ENCODE measurements around the gene NTN4.
A peak's percentile ranks its signal among the peaks of the same experiment; 100 is the strongest.

Gene NTN4

DNA sequence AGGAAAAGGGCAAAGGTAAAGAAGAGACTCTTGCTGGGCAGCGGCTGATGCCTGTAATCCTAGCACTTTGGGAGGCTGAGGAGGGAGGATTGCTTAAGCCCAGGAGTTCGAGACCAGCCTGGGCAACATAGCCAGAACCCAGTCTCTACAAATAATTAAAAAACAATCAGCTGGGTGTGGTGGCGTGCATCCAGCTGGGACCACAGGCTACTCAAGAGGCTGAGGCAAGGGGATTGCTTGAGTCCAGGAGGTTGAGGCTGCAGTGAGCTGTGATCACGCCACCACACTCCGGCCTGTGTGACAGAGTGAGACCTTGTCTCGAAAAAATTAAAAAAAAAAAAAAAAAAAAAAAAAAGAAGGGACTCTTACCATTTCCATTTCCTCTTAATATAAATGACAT is 138.9 kb downstream of the NTN4 start:
- DNase-seq, result no peak

GRCh38 chr12:95648990-95649791 is 141.4 kb downstream of the NTN4 start:
- DNase-seq, result no peak

DNA sequence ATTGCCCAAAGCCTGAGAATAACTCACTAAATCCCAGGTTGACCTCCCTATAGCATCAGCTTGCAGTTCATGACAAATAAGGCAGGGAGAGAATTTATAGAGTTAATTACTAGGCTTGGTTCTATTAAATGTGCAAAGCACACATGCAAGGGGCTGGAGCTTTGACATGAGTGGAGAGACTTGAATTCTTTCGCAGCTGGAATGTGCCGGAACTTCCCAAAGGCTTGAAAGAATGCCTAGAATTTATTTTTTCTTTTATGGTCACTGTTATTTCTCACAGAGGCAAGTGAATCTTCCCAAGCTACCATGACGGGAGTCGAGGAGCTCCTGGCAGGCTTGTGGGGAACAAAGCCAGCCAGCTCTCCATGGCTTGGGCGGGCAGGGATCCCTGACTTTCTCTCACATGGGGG is 143.8 kb downstream of the NTN4 start:
- DNase-seq, result peak; percentile 35

DNA sequence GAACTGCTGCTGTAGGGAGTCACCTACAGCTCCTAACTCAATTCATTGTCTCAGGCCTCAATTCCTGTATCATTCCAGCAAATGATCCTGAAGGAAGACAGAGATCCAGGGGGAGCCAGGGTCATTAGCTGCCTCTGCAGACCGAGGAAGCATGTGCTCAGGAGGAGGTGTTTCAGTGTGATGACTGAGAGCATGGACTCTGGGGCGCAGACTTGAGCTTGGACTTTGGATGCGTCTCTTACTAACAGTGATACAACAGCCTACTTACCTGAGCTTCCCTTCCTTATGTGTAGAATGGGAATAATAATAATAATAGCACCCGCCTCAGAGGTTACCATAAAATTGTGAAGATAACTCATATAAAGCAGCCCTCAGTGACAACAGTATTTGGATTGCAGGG is 147.3 kb downstream of the NTN4 start:
- DNase-seq, result no peak

GRCh38 chr12:95642583-95642982 is 148.0 kb downstream of the NTN4 start:
- DNase-seq, result no peak

DNA sequence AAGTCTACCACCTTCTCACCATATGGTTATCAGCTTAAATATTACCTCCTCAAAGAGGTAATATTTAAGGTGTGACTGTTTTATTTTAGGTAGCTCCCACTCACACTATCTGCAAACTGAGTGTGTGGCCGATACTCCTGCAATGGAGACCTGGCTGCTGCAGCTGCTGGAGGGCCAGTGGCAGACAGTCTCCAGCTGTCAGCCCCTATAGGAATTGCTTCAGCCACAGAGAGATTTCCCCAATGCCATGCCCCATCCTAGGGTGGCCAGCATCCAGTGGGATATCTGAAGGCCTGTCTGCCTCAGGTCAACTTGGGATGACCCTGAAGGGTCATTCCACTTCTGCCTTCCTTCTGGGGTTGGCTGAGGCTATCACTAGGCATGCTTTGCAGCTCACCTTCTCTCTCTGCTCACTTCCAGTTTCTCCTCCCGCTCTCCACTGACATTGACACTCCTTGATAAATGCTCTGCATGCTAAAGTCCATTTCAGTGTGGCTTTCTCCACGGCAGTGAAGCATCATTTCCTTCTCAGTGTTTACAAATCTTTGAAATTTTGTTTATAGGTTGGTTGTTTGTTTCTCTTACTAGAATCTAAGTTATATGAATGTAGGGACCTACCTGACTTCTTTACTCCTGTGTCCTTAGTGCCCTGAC is 149.1 kb downstream of the NTN4 start:
- no peak for DNase-seq

DNA sequence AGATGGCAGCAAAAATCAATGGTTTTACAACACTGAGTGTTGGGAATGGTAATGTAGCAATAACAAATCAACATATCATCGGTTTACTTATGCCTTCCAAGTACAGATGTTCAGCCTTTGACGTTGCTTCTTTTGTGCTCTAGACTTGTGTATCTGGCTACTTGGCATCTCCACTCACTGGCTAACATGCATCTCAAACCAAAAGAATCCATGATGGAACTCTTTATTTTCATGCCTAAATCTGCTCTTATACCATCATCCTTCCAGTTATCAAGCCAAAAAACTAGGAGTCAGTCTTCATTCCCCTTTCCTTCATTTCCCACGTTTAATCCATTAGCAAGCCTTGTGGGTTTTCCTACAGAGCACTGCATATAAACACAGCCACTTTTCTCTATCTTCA is 150.0 kb downstream of the NTN4 start:
- no peak for DNase-seq

DNA sequence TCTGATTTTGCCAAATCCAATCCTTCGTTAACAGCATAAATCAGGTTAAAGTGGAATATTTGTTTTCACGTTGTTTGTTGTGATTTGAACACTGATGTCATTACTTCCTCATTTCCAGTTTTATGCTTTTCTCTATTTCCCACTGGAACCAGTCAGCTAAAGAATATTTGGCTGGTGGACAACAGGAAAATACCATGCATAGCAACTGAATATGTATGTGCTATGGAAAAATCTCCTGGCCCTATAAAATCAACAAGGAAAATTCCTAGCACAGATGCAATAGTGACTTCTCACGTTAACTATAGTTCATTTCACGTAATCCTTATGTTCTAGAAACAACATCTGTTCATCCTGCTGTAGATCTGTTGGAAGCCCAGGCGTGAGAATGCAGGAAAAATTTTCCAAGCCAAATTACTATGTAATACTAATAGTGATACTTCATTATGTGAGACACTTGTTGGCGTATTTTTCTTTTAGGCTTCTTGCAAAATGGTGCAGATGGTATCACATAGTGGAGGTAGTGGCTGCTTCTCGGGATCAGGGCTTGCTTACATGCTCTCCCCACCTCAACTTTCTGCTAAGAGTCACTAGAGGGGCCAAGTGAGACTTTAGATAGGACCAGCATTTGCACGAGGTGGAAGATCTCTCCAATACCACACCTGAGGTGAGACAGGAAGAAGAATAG is 153.0 kb downstream of the NTN4 start:
- peak; percentile 52 for DNase-seq

GRCh38 chr12:95637010-95637409 is 153.6 kb downstream of the NTN4 start:
- no peak for DNase-seq

- DNase-seq, result no peak
These were observed 155.6 kb downstream of the NTN4 start for GRCh38 chr12:95634622-95635621.

DNA sequence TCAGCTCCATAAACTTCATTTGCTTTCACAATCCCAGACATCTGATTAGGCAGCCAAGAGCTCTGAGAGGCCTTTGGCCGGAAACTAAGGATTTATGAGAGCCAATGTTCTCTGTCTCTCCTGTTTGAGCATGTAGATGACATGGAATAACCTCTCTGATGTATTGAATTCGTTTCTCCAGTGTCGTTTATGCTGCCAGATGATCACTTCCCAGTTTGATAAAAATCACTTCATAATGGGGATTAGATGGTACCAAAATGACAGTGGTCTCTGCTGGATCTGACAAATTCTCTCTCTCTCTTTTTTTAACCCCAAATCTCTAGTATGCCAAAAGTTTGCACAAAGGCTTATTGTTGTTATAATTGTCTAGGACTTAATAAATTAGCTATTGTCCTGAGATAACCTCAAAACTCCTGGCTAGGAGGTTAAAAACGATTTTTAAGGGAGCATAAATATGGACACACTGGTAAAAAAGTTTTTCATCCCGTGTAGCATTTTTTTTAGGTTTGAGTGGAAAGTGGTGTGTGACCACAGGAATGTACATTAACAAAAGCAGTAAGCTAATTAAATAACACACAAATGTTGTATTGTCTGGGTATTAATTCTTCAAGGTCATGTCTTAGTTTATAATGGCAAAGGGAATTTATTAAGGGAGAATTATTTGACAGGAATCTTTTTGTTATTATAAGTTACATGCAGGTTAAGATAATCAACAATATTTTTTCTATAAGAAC is 156.7 kb downstream of the NTN4 start:
- DNase-seq, result no peak

DNA sequence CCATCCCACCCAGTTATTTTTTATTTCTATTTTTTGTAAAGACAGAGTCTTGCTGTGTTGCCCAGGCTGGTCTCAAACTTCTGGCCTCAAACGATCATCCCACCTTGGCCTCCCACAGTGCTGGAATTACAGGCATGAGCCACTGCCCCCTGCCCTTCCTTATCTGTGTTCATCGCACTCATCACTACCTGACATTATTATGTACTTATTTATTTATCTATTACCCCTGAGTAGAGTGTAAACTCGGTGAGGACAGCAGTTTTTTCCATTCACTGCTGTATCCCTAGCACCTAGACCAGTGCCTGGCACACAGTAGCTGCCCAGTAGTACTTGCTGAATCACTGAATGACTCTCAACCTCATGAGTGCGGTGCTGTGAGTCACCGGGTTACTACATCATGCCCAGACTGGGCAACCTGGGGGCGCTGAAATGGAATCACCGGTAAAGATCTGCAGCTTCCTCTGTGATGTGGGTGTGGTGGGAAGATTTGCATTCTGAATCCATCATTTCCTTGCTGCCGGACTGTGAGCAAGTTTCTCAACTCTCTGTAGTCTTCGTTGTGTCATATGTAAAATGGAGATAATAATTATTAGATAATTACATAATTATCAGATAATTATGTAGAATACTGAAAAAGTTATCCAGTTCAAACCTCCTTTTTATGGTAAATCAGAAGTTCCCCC is 157.4 kb downstream of the NTN4 start:
- no peak for DNase-seq

DNA sequence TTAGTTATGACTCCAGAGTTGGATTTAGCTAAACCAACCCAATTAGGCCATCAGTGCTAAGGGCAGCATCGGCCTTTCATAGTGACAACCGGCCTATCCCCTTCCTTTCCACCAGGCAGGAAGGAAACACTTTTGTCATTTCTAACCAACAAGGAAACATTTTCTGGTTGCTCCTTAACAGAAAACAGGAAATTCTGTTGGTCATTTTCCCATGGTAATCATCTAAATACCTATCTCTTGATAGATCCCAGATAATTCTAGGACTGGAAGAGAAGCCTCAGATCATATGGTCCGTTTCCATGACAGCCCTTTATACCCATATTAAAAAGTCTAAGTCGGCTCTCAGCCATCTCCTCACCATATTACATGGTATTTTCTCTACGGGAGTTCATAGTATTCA is 160.1 kb downstream of the NTN4 start:
- no peak for DNase-seq

DNA sequence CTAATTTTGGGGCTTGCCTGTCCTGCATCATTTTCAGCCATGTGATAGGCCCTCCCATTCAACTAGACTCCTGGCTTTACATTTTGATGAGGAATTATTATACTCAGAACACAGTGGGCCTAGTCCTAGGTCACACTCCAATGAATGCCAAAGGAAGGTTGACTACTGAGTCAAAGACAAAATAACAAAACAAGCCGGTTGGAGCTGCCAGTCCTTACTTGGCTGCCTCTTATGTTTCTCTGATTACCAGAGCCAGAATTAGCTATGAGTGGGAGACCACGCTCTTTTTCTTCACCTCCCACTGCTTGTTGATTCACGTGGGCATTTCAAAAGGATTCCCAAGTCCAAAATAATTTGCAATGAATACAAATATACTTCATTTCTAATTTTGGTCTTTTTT is 161.2 kb downstream of the NTN4 start:
- no peak for DNase-seq

DNA sequence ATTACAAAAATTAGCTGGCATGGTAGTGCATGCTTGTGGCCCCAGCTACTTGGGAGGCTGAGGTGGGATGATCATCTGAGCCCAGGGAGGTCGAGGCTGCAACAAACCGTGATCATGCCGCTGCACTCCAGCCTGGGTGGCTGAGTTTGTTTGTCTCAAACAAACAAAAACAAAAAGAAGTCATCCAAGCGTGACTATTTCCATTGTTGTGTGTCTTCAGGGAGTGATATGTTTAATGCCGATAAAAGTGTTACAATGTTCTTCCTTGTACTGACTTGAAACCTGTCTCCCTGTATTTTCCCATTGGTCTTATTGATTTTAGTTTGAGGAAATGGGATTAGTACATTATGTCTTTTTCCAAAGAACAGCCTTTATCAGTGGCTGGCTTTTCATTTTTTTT is 163.7 kb downstream of the NTN4 start:
- no peak for DNase-seq

DNA sequence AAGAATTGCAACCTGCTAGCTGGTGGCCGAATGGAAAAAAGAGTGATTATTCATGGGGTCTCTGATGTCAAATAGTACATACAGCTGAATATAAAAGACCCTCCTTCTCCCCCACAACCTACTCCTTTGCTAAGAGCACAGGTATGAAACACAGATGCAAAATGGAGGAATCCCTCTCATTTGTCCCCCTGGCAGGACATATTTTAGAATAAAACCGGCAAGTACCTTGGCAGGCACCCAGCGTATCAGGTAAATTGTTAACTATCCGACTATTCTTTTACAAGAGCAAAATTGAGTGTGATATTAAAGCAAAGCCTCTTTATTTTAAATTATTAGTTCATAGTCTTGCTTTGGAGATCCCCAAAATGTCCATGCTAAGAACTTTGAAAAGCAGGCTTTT is 165.6 kb downstream of the NTN4 start:
- no peak for DNase-seq

- peak; percentile 35 for DNase-seq
These were observed 166.0 kb downstream of the NTN4 start for GRCh38 chr12:95624589-95624988.

- peak; percentile 68 for DNase-seq
These were observed 166.9 kb downstream of the NTN4 start for GRCh38 chr12:95623554-95624170.

GRCh38 chr12:95622879-95623278 is 167.7 kb downstream of the NTN4 start:
- no peak for DNase-seq

- no peak for DNase-seq
These were observed 168.8 kb downstream of the NTN4 start for GRCh38 chr12:95621725-95622124.

GRCh38 chr12:95620171-95620570 is 170.4 kb downstream of the NTN4 start:
- DNase-seq, result no peak

Measured in eye (tissue), 1 donor.